Chondrocyte (in vitro differentiated cells): ENCODE results near the gene TSFM. TPM values are rescaled to one million over a fixed set of nuclear protein-coding genes. Genes with fewer than 3 reads are reported as not detected.

Source experiments
- DNase-seq: peaks from one replicate; pipeline ENCODE4 v3.0.0; 2021; ENCODE audit warnings: mixed read lengths, low spot score
- H3K27ac Mint-ChIP-seq: one replicate; pipeline ENCODE4 v1.8.0; 2021; ENCODE audit warnings: mild to moderate bottlenecking, moderate library complexity, mixed read lengths; ENCODE audit not compliant: unreplicated experiment
- H3K27me3 Mint-ChIP-seq: 2 replicates; pipeline ENCODE4 v1.8.0; 2021; ENCODE audit warnings: low read depth, mixed read lengths
- H3K36me3 Mint-ChIP-seq: 2 replicates; pipeline ENCODE4 v1.8.0; 2021; ENCODE audit warnings: low read depth, mixed read lengths
- H3K4me1 Mint-ChIP-seq: 2 replicates; pipeline ENCODE4 v1.8.0; 2021; ENCODE audit warnings: low read depth, mild to moderate bottlenecking, mixed read lengths
- H3K4me3 Mint-ChIP-seq: one replicate; pipeline ENCODE4 v1.8.0; 2021; ENCODE audit warnings: mild to moderate bottlenecking, moderate library complexity, mixed read lengths; ENCODE audit not compliant: unreplicated experiment
- H3K9me3 Mint-ChIP-seq: 2 replicates; pipeline ENCODE4 v1.8.0; 2021; ENCODE audit warnings: low read depth, mixed read lengths
- CTCF ChIP-seq: fragments of 200-600 bp; sonication (generic); IDR thresholded peaks from 2 replicates; pipeline ENCODE4 v1.5.0; 2021; ENCODE audit warnings: antibody characterized with exemption, mild to moderate bottlenecking, moderate library complexity
- total RNA-seq: library from RNA; stranded (reverse); gene quantifications from 3 replicates; pipeline ENCODE4 v1.2.1, GENCODE V29; 2021

Gene TSFM
- total RNA-seq, 1 donor from 2014 or later: 19.9 TPM

GRCh38 chr12:57781801-57782200 is 786 bp upstream of the TSFM start:
- no peak overlapping the region for H3K27ac Mint-ChIP-seq
- H3K27me3 Mint-ChIP-seq: no peaks in the 10 kb centered on the region
- H3K4me3 Mint-ChIP-seq: no peak overlapping the region
- H3K36me3 Mint-ChIP-seq: peaks cover 11% of the 10 kb centered on the region
- DNase-seq: no peak
- TF ChIP-seq CTCF: no peak
- H3K4me1 Mint-ChIP-seq: peaks cover 16% of the 10 kb centered on the region
- no peaks in the 10 kb centered on the region for H3K9me3 Mint-ChIP-seq

GRCh38 chr12:57782243-57782607 is 362 bp upstream of the TSFM start:
- no peak for DNase-seq
- Mint-ChIP-seq H3K36me3 (peaks cover 10% of the 10 kb centered on the region), H3K4me1 (peaks cover 16% of the 10 kb centered on the region), H3K27ac (peak overlapping the region; percentile 92), H3K9me3 (no peaks in the 10 kb centered on the region), H3K4me3 (peak overlapping the region; percentile 99), H3K27me3 (no peaks in the 10 kb centered on the region)
- TF ChIP-seq CTCF: no peak

GRCh38 chr12:57783466-57783801 is 847 bp downstream of the TSFM start:
- peaks cover 13% of the 10 kb centered on the region for H3K36me3 Mint-ChIP-seq
- H3K9me3 Mint-ChIP-seq: no peaks in the 10 kb centered on the region

GRCh38 chr12:57783861-57784260 is 1.3 kb downstream of the TSFM start:
- Mint-ChIP-seq H3K36me3 (peaks cover 16% of the 10 kb centered on the region), H3K27me3 (no peaks in the 10 kb centered on the region), H3K27ac (peak overlapping the region; percentile 41), H3K4me1 (peaks cover 16% of the 10 kb centered on the region), H3K4me3 (no peak overlapping the region), H3K9me3 (no peaks in the 10 kb centered on the region)
- no peak for TF ChIP-seq CTCF
- no peak for DNase-seq

More at GRCh38 chr12:57783466-57783801, 847 bp downstream of the TSFM start:
- no peak for DNase-seq
- peaks cover 16% of the 10 kb centered on the region for H3K4me1 Mint-ChIP-seq
- H3K27me3 Mint-ChIP-seq: no peaks in the 10 kb centered on the region
- H3K4me3 Mint-ChIP-seq: peak overlapping the region; percentile 99
- TF ChIP-seq CTCF: no peak
- H3K27ac Mint-ChIP-seq: no peak overlapping the region

GRCh38 chr12:57793920-57794319 is 11.3 kb downstream of the TSFM start:
- Mint-ChIP-seq H3K27me3 (no peaks in the 10 kb centered on the region), H3K4me3 (no peak overlapping the region), H3K27ac (peak overlapping the region; percentile 19), H3K4me1 (peaks cover 8% of the 10 kb centered on the region), H3K9me3 (no peaks in the 10 kb centered on the region), H3K36me3 (peaks cover 18% of the 10 kb centered on the region)
- DNase-seq: no peak
- TF ChIP-seq CTCF: no peak
